ENCODE data around the gene COX6A2. TPM values are rescaled to one million over a fixed set of nuclear protein-coding genes. Genes with fewer than 3 reads are reported as not detected.

Gene COX6A2
- polyA plus RNA-seq, 2 of the 4 experiments (the other 2 are of a cell fraction) = not detected

DNA sequence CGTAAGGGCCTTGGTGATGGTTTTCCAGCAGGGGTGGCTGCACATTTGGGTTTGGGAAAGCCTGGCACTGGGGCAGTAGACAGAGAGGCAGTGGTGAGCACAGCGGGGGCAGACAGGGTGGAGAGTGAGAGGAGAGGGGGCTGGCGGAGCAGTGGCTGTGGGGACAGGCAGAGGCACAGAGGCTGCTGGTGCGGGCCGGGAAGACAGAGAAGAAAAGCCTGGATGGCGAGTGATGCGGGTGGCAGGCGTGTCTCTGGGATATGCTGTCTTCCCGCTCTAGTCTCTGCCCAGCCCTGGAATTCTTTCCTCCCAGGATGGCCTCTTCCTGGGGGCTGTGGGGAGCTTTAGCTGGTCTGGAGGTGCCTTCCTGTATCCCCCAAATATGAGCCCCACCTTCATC, 18.1 kb downstream of the COX6A2 start:
- ATAC-seq = no peak
- 87% methylated on average over 9 of the region's 9 CpGs for WGBS (ENCODE audit: missing lambda C conversion rate)
- Histone ChIP-seq H3K4me1 (peaks cover 9% of the 10 kb centered on the region; the same call in 2 of the 3 replicates), H3K4me2 (no peak overlapping the region), H3K9me3 (no peaks in the 10 kb centered on the region), H3K4me3 (no peak overlapping the region), H3K27ac (no peak overlapping the region)
- POLR2A ChIA-PET = no interaction called here
- CTCF ChIA-PET = no interaction called here
- DNase-seq (ENCODE audit: low read depth in 1 of 2, low spot score in 1 of 2) = no peak
- no peak for FAIRE-seq
- TF ChIP-seq PBX3 (IDR thresholded peaks at IDR 0.05) = no peak
- no peak for TF ChIP-seq ZSCAN20 (CRISPR knock-in tag; IDR thresholded peaks at IDR 0.05)
- TF ChIP-seq, protein P1, sequence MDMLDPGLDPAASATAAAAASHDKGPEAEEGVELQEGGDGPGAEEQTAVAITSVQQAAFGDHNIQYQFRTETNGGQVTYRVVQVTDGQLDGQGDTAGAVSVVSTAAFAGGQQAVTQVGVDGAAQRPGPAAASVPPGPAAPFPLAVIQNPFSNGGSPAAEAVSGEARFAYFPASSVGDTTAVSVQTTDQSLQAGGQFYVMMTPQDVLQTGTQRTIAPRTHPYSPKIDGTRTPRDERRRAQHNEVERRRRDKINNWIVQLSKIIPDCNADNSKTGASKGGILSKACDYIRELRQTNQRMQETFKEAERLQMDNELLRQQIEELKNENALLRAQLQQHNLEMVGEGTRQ (IDR thresholded peaks at IDR 0.05) = no peak
- TF ChIP-seq ATOH8 (CRISPR knock-in tag; IDR thresholded peaks at IDR 0.05; ENCODE audit: low read depth) = no peak
- TF ChIP-seq MAFK (IDR thresholded peaks at IDR 0.05; ENCODE audit: partially characterized antibody) = no peak
- no peak for TF ChIP-seq EHF (CRISPR knock-in tag; IDR thresholded peaks at IDR 0.05)
- TF ChIP-seq HOXB5 (CRISPR knock-in tag; IDR thresholded peaks at IDR 0.05) = no peak
- TF ChIP-seq FOSL2 (IDR thresholded peaks at IDR 0.05) = no peak
- TF ChIP-seq FOSL2 (CRISPR knock-in tag; IDR thresholded peaks at IDR 0.05) = no peak
- no peak for TF ChIP-seq RCOR1 (IDR thresholded peaks at IDR 0.05; ENCODE audit: low read depth, low read length)
- no peak for TF ChIP-seq NFE2L2 (conservative IDR thresholded peaks at IDR 0.05; ENCODE audit: low read length)
- TF ChIP-seq HOXA7 (CRISPR knock-in tag; IDR thresholded peaks at IDR 0.05) = no peak
- TF ChIP-seq ESRRA (IDR thresholded peaks at IDR 0.05; ENCODE audit: borderline replicate concordance, low read length) = no peak

DNA sequence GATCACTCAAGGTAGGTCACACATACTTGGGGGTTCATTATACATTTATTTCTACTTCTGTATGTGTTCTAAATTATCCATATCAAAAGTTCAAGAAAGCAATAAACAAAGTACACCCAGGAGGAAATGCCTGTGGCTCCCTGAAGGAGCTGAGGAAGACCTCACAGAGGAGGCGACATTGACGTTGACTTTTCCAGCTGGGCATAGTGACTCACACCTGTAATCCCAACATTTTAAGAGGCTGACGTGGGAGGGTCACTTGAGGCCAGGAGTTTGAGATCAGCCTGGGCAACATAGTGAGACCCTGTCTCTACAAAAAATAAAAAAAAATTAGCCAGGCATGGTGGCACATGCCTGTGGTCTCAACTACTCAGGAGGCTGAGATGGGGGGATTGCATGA, 18.7 kb downstream of the COX6A2 start:
- Histone ChIP-seq H3K9me3 (no peaks in the 10 kb centered on the region), H3K27ac (no peak overlapping the region), H3K4me2 (0 out of 3 replicates have a peak overlapping the region, but pooled peaks have one; percentile 30), H3K4me3 (no peak overlapping the region), H3K4me1 (peaks cover 12% of the 10 kb centered on the region)
- 5% methylated on average over 3 of the region's 3 CpGs for WGBS (ENCODE audit: missing lambda C conversion rate)
- ATAC-seq (no peak), DNase-seq (ENCODE audit: low read depth in 1 of 2, low spot score in 1 of 2) (peak in 1 of 2 experiments; percentile 46), FAIRE-seq (no peak)
- TF ChIP-seq, protein P2, sequence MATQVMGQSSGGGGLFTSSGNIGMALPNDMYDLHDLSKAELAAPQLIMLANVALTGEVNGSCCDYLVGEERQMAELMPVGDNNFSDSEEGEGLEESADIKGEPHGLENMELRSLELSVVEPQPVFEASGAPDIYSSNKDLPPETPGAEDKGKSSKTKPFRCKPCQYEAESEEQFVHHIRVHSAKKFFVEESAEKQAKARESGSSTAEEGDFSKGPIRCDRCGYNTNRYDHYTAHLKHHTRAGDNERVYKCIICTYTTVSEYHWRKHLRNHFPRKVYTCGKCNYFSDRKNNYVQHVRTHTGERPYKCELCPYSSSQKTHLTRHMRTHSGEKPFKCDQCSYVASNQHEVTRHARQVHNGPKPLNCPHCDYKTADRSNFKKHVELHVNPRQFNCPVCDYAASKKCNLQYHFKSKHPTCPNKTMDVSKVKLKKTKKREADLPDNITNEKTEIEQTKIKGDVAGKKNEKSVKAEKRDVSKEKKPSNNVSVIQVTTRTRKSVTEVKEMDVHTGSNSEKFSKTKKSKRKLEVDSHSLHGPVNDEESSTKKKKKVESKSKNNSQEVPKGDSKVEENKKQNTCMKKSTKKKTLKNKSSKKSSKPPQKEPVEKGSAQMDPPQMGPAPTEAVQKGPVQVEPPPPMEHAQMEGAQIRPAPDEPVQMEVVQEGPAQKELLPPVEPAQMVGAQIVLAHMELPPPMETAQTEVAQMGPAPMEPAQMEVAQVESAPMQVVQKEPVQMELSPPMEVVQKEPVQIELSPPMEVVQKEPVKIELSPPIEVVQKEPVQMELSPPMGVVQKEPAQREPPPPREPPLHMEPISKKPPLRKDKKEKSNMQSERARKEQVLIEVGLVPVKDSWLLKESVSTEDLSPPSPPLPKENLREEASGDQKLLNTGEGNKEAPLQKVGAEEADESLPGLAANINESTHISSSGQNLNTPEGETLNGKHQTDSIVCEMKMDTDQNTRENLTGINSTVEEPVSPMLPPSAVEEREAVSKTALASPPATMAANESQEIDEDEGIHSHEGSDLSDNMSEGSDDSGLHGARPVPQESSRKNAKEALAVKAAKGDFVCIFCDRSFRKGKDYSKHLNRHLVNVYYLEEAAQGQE (IDR thresholded peaks at IDR 0.05) = no peak
- TF ChIP-seq FOSL2 (IDR thresholded peaks at IDR 0.05) (no peak), FOSL2 (CRISPR knock-in tag; IDR thresholded peaks at IDR 0.05) (peak; percentile 26; the same call in 1 of the 2 replicates), EHF (CRISPR knock-in tag; IDR thresholded peaks at IDR 0.05) (no peak), RAD21 (conservative IDR thresholded peaks at IDR 0.05 in 1 of 2, IDR thresholded peaks at IDR 0.05 in 1 of 2) (no peak)
- ChIA-PET CTCF (no interaction called here), POLR2A (no interaction called here)

- ChIA-PET POLR2A (no interaction called here), CTCF (interaction anchor here (0.5 kb wide), 2 partner anchors 463 to 533 kb away, joined by 3 read pairs; no protein-coding TSS in a partner anchor)
- peaks cover 24% of the 10 kb centered on the region for H3K4me1 ChIP-seq
- no peak for TF ChIP-seq BHLHE40 (IDR thresholded peaks at IDR 0.05; ENCODE audit: low read depth, low read length)
- TF ChIP-seq PBX3 (IDR thresholded peaks at IDR 0.05) = no peak
- no peak for TF ChIP-seq POLR2AphosphoS2 (conservative IDR thresholded peaks at IDR 0.05; ENCODE audit: low read length)
- TF ChIP-seq CEBPB (IDR thresholded peaks at IDR 0.05) = no peak
- TF ChIP-seq, protein P3, sequence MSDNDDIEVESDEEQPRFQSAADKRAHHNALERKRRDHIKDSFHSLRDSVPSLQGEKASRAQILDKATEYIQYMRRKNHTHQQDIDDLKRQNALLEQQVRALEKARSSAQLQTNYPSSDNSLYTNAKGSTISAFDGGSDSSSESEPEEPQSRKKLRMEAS (IDR thresholded peaks at IDR 0.05) = no peak
- TF ChIP-seq KDM5A (IDR thresholded peaks at IDR 0.05) = no peak
- TF ChIP-seq RNF2 (IDR thresholded peaks at IDR 0.05; ENCODE audit: borderline replicate concordance, low read depth) = no peak
- no peak for TF ChIP-seq HDAC2 (IDR thresholded peaks at IDR 0.05)
- TF ChIP-seq RARB (CRISPR knock-in tag; IDR thresholded peaks at IDR 0.05) = no peak
- no peak for TF ChIP-seq CHD4 (IDR thresholded peaks at IDR 0.05; ENCODE audit: borderline replicate concordance)
- DNase-seq (ENCODE audit: low read depth in 1 of 2, low spot score in 1 of 2) = no peak
- 68% methylated on average over 8 of the region's 8 CpGs for WGBS (ENCODE audit: missing lambda C conversion rate)
- no peak overlapping the region for H3K4me2 ChIP-seq
- FAIRE-seq = no peak
- H3K9me3 ChIP-seq = no peaks in the 10 kb centered on the region
- no peak overlapping the region for H3K27ac ChIP-seq
- no peak for ATAC-seq
- H3K4me3 ChIP-seq = no peak overlapping the region
These were observed 20.8 kb downstream of the COX6A2 start for GRCh38 chr16:31407406-31407805.
